GM10266 (cell line): ENCODE measurements around the gene CST6.

Source experiments
- DNase-seq: peaks from one replicate; pipeline ENCODE4 v3.0.0; 2012; ENCODE audit errors: extremely low spot score
- CTCF ChIP-seq: IDR thresholded peaks from 2 replicates; pipeline ENCODE4 v1.5.1; 2012; ENCODE audit warnings: mild to moderate bottlenecking, low read depth; ENCODE audit not compliant: control insufficient read depth, insufficient read depth; ENCODE audit errors: missing control alignments

CST6 gene

GRCh38 chr11:65972116-65972515, 39.7 kb upstream of the CST6 start:
- TF ChIP-seq CTCF, result no peak
- DNase-seq, result no peak

- TF ChIP-seq CTCF, result no peak
- no peak for DNase-seq
Observed at GRCh38 chr11:65973439-65974110, 38.2 kb upstream of the CST6 start.

GRCh38 chr11:65975771-65976170, 36.0 kb upstream of the CST6 start:
- TF ChIP-seq CTCF, result no peak

DNA sequence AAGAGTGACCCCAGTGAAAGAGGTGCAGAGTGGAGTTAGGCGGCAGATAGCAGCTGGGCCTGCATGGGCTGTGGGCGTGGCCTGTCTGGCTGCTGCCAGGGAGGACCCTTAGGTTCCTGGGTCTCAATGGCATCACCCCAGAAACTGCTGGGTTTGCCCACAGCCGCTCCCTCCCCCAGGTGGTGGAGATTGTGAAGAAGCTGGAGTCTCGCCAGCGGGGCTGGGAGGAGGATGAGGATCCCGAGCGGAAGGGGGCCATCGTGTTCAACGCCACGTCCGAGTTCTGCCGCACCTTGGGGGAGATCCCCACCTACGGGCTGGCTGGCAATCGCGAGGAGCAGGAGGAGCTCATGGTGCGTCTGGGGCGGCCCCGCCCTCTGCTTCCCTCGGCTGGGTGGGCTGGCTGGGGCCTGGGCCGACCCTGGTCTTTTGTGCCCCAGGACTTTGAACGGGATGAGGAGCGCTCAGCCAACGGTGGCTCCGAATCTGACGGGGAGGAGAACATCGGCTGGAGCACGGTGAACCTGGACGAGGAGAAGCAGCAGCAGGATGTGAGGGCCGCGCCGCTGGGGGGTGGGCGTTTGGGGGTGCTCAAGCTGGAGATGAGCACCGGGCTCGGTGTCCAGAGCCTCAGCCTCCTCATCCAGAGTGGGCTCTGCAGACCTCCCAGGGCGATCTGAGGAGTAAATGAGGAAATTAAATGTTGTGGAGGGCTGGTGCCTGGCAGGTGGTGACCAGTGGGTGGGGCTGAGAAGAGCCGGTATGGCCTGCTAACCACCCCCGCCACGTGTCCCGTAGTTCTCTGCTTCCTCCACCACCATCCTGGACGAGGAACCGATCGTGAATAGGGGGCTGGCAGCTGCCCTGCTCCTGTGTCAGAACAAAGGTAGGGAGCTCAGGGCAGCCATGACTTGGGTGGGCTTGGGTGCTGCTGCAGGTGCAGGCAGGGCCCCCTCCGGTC, 35.3 kb upstream of the CST6 start:
- no peak for DNase-seq
- no peak for TF ChIP-seq CTCF

More at GRCh38 chr11:65975771-65976170, 36.0 kb upstream of the CST6 start:
- DNase-seq, result no peak

DNA sequence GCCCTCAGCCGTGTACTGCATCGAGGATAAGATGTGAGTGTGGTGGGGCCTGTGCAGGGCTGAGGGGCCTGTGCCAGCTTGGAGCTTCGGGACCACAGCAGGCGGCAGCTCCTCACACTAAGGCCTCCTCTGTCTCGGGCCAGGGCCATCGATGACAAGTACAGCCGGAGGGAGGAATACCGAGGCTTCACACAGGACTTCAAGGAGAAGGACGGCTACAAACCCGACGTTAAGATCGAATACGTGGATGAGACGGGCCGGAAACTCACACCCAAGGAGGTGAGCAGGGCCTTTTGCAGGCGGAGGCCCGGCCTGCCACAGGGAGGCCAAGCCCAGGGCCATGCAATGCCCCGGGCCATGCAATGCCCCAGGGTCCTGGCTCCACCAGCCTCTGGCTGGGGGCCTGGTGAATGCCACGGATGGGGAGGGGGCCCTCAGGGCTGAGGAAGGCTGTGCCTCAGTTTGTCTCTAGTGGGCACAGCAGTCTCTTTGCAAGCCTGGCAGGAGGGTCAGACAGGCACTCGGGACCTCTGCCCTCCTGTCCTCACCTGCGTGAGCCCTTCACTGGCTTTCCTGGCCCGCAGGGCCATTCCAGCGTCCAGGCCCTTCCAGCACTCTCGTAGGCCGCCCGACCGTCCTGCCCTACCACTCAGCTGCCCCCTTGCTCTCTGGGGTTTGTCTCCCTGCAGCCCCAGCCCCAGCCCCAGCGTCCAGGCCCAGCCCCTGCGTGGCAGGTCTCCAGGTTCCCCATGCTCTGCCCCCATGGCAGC, 34.0 kb upstream of the CST6 start:
- DNase-seq, result no peak
- no peak for TF ChIP-seq CTCF

GRCh38 chr11:65978391-65979238, 33.2 kb upstream of the CST6 start:
- DNase-seq, result no peak
- TF ChIP-seq CTCF, result no peak
